ENCODE measurements around the gene BHLHA15.

Gene BHLHA15

DNA sequence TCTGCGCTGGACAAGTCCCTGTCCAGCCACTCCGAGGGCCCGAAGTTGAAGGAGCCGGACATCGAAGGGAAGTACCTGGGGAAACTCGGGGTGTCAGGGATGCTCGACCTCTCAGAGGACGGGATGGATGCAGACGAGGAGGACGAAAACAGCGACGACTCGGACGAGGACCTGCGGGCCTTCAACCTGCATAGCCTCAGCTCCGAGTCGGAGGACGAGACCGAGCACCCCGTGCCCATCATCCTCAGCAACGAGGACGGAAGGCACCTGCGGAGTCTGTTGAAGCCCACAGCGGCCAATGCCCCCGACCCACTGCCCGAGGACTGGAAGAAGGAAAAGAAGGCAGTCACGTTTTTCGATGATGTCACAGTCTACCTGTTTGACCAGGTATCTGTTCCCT is 17.1 kb upstream of the BHLHA15 start:
- DNase-seq (ENCODE audit: low read depth): no peak
- TF ChIP-seq, protein P1, sequence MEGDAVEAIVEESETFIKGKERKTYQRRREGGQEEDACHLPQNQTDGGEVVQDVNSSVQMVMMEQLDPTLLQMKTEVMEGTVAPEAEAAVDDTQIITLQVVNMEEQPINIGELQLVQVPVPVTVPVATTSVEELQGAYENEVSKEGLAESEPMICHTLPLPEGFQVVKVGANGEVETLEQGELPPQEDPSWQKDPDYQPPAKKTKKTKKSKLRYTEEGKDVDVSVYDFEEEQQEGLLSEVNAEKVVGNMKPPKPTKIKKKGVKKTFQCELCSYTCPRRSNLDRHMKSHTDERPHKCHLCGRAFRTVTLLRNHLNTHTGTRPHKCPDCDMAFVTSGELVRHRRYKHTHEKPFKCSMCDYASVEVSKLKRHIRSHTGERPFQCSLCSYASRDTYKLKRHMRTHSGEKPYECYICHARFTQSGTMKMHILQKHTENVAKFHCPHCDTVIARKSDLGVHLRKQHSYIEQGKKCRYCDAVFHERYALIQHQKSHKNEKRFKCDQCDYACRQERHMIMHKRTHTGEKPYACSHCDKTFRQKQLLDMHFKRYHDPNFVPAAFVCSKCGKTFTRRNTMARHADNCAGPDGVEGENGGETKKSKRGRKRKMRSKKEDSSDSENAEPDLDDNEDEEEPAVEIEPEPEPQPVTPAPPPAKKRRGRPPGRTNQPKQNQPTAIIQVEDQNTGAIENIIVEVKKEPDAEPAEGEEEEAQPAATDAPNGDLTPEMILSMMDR (conservative IDR thresholded peaks at IDR 0.05; ENCODE audit: control insufficient read depth, insufficient read depth, low read depth, low read length): no peak
- no peak overlapping the region for H3K4me3 ChIP-seq (ENCODE audit: control insufficient read depth, low read depth, low read length)

- DNase-seq (ENCODE audit: low read depth): no peak
- TF ChIP-seq, protein P1 (conservative IDR thresholded peaks at IDR 0.05; ENCODE audit: control insufficient read depth, insufficient read depth, low read depth, low read length): no peak
- H3K4me3 ChIP-seq (ENCODE audit: control insufficient read depth, low read depth, low read length): no peak overlapping the region
Measured at GRCh38 chr7:98194672-98195457, 16.4 kb upstream of the BHLHA15 start.

- TF ChIP-seq, protein P1 (conservative IDR thresholded peaks at IDR 0.05; ENCODE audit: control insufficient read depth, insufficient read depth, low read depth, low read length): no peak
- DNase-seq (ENCODE audit: low read depth): no peak
- no peak overlapping the region for H3K4me3 ChIP-seq (ENCODE audit: control insufficient read depth, low read depth, low read length)
Measured at GRCh38 chr7:98196706-98197605, 14.3 kb upstream of the BHLHA15 start.

- TF ChIP-seq, protein P1 (conservative IDR thresholded peaks at IDR 0.05; ENCODE audit: control insufficient read depth, insufficient read depth, low read depth, low read length): no peak
- no peak overlapping the region for H3K4me3 ChIP-seq (ENCODE audit: control insufficient read depth, low read depth, low read length)
- no peak for DNase-seq (ENCODE audit: low read depth)
Measured at GRCh38 chr7:98199131-98199530, 12.1 kb upstream of the BHLHA15 start.

DNA sequence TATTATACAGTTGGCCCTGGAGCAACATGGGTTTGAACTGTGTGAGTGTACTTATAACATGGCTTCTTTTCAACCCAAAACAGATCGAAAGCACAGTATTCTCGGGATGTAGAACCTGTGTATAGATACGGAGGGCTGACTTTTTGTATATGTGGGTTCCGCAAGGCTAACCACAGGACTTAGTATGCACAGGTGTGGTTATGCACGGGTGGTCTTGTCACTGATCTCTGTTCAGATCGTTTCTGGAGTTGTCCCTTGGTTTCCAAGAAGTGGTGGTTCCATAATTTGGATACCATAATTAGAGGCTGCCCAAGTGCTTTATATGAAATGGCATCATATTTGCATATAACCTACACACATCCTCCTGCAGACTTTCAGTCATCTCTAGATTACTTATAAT is 10.9 kb upstream of the BHLHA15 start:
- TF ChIP-seq, protein P1 (conservative IDR thresholded peaks at IDR 0.05; ENCODE audit: control insufficient read depth, insufficient read depth, low read depth, low read length): no peak
- no peak for DNase-seq (ENCODE audit: low read depth)
- no peak overlapping the region for H3K4me3 ChIP-seq (ENCODE audit: control insufficient read depth, low read depth, low read length)

DNA sequence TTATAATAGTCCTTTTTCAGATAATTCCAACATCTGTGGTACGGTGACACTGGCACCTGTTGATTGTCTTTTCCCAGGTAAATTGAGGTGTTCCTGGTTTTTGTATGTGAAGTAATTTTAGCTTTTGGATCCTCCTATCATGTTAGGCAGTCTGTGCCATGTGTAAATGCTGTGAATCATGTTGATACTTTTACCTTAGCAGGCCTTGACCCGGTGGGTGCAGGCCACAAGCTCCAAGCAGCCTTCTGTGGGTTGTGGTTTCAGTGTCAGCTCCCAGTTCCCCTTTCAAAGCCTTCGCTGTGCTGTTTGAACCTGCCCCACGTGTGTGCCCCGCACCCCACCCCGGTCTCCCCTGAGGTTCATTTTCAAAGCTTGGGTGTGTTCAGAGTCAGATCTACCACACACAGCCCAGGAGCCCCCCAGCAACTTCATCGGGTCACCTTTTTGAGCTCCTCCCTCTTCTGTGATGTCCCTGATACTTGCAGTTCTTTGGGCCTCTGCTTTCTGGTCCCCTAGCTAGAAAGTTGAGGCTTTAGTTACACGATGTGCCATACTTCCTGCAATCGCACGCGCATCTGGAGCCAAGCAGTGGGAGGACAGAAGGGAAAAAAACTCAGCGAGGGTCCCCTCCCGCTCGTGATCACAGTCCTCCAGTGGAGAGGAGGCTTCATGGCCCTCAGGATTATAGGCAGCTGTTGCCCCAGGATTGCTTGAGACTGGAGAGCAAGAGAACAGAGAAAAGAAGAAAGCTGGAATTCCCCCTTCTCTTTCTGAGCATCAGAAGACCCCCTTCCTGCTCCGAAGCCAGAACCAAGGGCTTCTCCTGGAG is 8.7 kb upstream of the BHLHA15 start:
- no peak overlapping the region for H3K4me3 ChIP-seq (ENCODE audit: control insufficient read depth, low read depth, low read length)
- TF ChIP-seq, protein P1 (conservative IDR thresholded peaks at IDR 0.05; ENCODE audit: control insufficient read depth, insufficient read depth, low read depth, low read length): no peak
- DNase-seq (ENCODE audit: low read depth): no peak

Data from fibroblast of mammary gland (primary cell).